C1 segment of cervical spinal cord (tissue), 14 donors: ENCODE measurements around the gene LPAR3.

Experiments used
- DNase-seq, 14 donors: peaks; one replicate each; lab custom pipeline; 2025; lab: John Stamatoyannopoulos, UW

LPAR3 gene

GRCh38 chr1:84857906-84858305, 35.1 kb downstream of the LPAR3 start:
- no peak for DNase-seq

- peak in 1 of 14 donors; percentile 81 for DNase-seq
Measured at GRCh38 chr1:84856726-84857270, 36.2 kb downstream of the LPAR3 start.

DNA sequence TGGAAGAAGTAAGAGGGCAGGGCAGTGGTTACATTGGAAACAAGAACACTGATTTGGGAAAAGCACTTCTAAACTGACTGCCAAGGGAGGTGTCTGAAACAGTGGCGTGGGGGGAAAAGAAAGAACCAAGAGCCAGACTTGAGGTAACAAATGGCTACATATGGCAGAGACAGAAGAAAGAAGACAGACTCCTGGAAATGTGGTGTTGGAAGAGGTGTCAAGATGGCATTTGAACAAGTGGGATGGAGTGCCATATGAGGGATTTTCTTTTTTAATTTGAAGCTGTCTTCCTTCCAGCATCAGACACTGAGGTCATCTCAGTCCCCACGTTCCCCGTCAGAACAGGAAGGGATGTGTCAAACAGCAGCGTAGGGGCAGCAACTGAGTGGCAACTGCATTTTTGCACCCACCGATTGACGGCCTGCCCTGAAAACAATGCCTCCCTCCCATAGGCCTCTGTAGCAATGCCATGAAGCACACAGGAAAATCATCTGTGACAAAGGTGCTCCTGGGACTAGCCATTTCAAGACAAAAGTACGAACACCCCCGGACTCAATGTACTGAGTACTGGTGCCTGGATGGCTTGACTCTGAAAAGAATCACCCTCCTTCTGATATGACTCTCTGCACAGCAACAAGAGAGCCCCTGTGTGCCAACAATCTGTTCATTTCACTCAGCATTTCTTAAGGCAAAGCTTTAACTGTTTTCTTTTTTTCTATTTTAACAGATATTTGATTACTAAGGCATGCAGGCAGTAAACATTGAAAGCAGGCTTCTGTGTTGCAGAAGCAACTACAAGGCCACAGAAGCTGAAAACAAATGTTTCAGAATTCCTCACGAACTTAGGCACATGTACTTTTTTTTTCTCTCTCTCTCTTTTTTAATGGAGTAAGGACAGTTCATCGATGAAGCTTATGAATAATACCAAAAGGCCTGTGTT, 37.0 kb downstream of the LPAR3 start:
- DNase-seq = peak in 1 of 14 donors; percentile 18

DNA sequence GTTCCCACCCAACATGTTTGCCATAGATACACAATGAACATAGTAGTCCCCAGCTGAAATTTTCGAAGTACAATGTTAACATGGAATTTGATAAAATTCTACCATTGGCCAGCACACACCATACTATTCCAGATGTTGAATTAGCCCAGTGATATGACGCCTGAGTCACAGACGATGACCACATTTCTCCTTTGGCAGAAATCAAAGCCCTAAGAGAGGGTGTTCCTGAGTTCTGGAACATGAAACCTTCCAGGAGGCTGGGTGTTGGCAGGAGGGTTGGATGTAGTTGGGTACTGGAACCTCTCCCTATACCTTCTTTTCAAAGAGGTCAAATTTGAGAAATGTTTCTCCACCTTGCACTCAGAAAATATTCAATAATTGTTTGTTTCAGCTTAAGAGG, 37.8 kb downstream of the LPAR3 start:
- no peak for DNase-seq

DNA sequence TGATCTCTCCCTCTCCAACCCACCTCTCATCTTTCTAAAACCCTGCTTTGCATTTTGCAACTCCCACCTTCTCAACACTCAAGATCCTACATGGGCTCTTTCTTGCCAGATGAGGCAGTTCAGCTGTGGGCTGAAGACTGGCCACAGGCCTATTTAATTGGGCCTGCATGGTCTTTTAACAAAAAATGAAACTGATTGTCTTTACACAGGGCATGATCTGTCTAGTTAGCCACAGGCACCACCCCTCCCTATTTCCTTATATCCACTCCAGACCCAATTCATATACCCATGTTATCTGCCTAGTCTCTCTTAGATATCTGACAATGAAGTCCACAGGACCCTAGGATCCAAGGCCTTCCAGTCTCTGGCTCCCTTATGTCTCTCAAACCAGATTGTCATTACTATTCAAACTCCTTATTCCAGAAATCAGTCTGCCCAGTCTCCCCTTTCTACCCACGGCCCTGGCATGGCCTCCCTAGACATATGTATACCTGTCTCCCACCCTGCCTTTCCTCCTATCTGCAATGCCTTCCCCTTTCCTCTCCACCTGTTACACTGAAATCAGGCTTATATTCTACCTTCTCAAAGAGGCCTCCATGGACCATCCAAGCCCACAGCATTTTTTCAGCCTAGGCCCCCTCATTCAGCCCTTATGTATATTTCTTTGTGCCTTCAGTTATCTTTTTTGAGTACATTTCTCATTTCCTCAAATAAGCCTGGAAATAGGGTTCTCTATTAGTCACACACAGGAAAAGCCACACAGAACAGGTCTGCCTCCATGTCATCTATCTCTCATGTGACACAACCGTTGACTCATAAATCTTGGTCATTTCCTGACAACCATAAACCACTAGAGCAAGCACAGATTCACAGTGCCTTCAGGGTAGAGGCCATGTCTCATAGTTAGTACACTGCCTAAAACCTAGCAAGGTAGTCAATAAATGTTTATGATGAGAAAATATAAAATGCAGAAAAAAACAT, 39.0 kb downstream of the LPAR3 start:
- DNase-seq = no peak

GRCh38 chr1:84851839-84852238, 41.2 kb downstream of the LPAR3 start:
- no peak for DNase-seq

DNA sequence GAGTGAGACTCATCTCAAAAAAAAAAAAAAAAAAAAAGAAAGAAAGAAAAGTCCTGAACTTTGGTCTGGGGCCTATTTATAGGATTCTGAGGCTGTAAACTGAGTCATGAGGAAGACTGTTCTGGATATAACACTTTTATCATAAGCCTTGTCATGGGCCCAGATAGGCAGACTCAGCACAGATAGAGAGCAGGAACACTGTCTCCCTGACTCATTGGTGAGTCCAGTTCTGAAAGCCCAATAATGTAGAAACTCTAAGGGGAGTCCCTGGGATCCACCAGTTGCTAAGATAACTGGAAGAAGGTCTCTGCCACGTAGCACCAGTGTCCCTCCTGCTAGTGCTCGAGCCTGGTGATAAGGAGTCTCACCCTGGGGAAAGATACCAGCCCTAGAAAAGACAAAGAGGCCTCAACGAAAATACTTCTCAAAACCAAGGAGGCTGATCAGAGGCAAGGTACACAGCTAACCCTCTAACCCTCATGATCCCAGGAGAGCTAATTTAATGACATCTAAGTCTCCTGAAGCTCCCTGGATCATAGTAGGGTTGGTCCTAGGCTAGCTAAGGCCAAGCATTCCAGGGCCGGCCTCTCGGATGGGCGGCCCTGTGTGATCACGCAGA, 43.5 kb downstream of the LPAR3 start:
- no peak for DNase-seq

GRCh38 chr1:84847253-84848250, 45.5 kb downstream of the LPAR3 start:
- peak in 5 of 14 donors; percentile 4 to 62 (median 5) for DNase-seq

GRCh38 chr1:84846387-84846786, 46.6 kb downstream of the LPAR3 start:
- DNase-seq = no peak

DNA sequence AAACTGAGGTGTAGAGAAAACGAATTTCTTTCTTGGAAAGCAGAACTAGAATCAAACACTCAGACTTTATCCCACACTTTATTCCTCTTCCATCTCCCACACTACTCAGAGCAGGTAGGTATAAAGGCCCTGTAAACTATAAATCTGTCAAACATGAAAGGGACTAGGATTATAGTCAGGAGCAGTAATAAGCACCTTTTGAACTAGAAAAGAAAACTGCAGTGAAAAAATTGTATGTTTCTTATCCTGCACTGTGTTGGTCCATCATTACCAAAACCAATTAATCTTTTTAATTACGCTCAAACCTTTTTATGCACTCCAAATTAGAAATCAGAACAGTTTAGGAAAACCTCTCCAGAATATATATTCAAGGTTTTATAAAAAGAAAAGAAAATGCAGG, 47.6 kb downstream of the LPAR3 start:
- no peak for DNase-seq

DNA sequence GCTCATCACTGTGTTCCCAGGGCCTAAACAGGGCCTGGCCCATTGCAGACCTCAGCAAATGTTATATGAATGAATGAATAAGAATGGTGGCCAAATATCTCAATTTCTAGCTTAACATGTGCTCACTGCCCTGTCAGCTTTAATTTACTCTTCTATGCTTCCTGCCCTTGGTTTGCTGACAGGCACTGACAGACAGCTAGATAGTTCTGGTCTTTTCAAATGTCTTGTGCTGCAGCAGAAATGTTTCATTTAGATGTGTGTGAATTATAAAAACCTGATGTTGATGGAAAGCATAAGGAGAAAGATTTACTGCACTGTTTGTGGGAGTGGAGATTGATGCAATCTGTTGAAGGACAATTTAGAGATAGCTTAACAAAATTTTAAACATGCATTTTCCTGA, 48.9 kb downstream of the LPAR3 start:
- DNase-seq = no peak

- DNase-seq = no peak
Measured at GRCh38 chr1:84842748-84843231, 50.2 kb downstream of the LPAR3 start.

DNA sequence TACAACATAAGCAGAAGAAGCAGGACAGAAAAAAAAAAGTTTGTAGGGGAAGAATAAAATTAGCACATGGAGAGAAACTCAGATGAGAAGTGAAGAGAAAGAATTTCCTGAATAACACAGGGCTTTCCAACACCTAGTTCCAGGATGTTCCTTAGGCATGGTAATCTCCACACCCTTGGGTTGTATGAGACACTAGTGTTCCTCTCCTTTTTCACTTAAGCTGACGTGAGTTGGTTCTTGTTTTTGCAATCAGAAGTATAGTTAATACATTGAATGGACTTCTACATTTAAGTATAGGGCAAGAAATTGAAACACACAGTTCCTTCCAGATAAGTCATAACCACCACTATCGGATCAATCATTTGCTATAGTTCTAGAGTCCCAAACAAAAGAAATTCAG, 51.0 kb downstream of the LPAR3 start:
- no peak for DNase-seq

DNA sequence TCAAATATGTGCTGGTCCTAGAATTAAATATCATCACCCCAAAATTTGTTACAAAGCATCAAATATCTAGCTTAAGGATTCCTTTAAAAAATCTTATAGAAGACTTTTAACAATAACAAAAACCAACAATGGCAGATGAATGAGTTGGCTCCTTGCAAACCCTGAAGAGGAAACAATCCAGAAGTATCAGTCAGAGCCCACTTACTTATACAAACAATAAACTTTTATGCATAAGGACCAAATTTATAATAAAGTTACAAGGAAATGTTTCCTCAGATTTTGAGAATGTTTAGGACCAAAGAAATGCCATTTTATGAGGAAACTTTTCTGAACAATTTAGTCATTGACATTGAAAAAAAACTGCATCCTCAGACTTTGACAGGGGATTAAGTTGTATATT, 52.7 kb downstream of the LPAR3 start:
- no peak for DNase-seq

GRCh38 chr1:84839544-84839943, 53.5 kb downstream of the LPAR3 start:
- no peak for DNase-seq

DNA sequence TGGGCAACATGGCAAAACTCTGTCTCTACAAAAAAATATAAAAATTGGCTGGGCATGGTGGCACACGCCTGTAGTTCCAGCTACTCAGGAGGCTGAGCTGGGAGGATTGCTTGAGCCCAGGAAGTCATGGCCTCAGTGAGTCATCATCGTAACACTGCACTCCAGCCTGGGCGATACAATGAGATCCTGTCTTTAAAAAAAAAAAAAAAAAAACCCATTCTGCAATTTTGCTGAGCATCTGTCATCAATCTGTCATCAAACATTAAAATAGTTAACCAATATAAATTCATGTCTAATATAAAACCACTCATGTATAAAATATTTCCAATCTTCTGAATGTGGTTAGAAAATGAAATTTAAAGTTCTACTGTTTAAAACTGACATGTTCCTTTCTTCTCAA, 56.9 kb downstream of the LPAR3 start:
- DNase-seq = no peak

DNA sequence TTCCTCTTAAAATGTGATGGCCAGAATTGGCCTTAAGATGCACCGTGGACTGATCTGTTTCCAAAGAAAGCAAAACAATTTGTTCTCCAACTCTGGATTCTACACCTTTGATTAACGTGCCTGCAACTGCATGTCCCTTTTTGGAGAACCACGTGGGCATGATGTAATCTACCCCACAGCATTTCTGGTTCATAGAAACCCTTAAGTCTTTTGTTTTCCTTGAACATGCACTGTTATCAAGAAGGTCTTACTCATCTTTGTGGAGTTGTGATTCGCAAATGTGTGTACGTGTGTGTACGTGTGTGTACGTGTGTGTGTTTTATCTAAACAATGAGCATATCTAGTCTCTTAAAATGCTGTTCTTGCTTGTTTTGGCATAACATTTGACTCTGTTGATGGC, 57.8 kb downstream of the LPAR3 start:
- DNase-seq = no peak

DNA sequence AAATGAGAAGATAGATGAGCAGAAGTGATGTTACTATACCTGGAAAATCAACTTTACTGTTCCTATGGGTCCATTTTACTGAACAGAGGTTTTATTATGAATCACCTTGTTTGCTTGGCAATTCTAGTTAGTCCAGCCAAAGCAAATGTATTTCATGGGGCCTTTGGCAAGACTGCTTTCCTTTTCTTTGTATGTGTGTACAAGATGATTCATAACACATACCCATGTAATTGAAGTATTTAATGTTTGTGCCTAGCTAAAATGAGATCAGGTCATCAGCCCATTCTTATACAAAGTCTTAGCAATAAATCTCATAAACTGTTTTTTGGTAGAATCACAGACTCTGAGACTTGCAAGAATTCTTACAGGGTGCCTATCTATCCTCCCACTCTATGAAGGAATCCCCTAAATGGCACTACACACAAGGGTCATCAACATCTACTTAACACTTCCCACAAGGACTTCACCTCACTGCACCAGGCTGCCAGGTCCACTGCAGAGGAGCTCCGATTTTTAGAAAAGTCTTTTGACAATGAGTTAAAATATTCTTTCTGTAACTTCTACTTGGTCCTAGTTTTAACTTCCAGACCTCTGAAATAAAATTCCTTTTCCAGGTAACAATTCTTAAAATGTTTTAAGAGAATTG, 58.5 kb downstream of the LPAR3 start:
- DNase-seq = no peak

DNA sequence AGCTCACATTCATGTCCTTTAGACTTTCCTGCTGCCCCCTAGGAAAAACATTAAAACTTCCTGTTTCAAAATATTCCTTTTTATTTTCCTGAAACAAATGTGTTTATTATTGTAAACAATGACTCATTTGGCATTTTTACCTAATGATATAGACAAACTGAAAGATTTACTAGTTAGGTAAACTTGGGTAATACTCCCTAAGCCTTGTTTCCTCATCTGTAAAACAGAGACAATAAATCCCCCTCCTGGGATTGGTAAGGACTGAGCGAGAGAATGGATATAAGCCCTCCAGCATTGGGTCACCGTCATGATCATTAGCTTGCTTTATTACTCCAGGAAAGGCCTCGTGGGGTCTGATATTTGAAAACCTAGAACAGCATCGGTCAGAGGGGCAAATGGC, 59.8 kb downstream of the LPAR3 start:
- no peak for DNase-seq

DNA sequence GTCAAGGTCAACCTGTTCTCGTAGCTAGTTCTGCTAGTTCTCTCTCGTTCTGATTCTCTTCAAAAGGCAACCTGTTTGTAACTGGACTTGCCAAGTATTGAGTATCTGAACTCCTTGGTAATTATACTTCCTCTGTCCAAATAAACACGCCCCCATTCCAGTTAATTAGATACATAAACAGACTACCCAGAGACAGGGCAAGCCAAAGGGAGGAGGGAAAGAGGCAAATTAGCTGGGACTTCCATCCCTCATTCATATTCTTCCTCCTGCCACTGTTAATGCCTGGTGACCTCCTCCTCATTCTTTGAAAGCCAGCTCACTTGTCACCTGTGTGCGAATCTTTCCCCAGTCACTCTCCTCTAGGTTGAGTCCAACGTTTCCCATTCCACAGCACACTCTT, 62.9 kb downstream of the LPAR3 start:
- no peak for DNase-seq
